GM21528 (cell line): ENCODE data around the gene OR10Z1.

Experiments used
- ATAC-seq: cut with Tn5 transposase; IDR thresholded peaks from one replicate; pipeline ENCODE4 v1.9.1; 2021; ENCODE audit warnings: mild to moderate bottlenecking, moderate library complexity; ENCODE audit not compliant: unreplicated experiment, low FRiP score

OR10Z1 gene, protein sequence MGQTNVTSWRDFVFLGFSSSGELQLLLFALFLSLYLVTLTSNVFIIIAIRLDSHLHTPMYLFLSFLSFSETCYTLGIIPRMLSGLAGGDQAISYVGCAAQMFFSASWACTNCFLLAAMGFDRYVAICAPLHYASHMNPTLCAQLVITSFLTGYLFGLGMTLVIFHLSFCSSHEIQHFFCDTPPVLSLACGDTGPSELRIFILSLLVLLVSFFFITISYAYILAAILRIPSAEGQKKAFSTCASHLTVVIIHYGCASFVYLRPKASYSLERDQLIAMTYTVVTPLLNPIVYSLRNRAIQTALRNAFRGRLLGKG

DNA sequence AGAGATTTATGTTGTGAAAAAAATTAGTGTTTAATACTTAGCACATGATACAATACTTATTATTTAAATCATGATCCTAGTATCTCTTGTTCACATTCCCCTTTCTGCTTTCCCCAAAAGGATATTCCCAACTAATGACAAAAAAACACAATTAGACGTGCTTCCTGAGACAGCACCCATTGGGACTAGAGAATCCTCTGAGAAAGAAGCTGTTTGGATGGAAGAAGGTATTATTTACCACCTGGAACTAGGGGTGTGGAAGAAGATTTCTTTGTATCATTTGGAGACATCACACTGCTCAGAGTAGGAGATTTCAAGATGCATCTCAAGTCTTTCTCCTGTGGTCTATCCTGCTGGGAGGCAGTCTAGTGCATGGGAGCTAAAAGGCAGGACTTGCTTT is at the start of gene OR10Z1:
Gene OR10Z1 (plus strand): TSS at position 301 of the 400 bp plus-strand sequence. CDS start 1,171 bp downstream, outside the sequence.
- ATAC-seq, result no peak

GRCh38 chr1:158559696-158560095 is 45.4 kb upstream of the OR10Z1 start:
- ATAC-seq, result no peak

DNA sequence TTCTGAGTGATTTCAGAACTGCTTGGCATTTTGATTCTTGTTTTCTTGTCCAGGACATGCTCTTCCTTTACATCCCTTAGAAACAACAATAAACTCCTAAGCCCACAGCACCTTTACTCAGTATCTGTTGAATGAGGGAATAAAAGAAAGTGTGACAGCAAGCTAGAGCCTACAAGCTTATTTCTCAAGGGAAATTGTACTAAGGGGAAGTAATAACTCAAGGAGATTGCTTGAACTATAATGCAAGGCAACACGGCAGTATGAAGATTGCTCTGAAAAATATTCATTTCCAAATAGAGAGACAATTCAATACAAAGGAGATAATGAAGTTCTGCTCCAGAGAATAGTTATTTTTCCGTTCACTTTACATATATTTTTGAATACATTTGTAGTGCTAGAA is 41.2 kb upstream of the OR10Z1 start:
- ATAC-seq, result no peak

- ATAC-seq, result no peak
Measured at GRCh38 chr1:158564608-158565007, 40.5 kb upstream of the OR10Z1 start.

- ATAC-seq, result no peak
Measured at GRCh38 chr1:158570480-158570879, 34.6 kb upstream of the OR10Z1 start, which contains the start of gene OR6P1. Gene OR6P1 (minus strand): TSS chr1:158570580. CDS start chr1:158563604, 6,976 bp downstream.

- no peak for ATAC-seq
Measured at GRCh38 chr1:158572226-158572625, 32.8 kb upstream of the OR10Z1 start.

DNA sequence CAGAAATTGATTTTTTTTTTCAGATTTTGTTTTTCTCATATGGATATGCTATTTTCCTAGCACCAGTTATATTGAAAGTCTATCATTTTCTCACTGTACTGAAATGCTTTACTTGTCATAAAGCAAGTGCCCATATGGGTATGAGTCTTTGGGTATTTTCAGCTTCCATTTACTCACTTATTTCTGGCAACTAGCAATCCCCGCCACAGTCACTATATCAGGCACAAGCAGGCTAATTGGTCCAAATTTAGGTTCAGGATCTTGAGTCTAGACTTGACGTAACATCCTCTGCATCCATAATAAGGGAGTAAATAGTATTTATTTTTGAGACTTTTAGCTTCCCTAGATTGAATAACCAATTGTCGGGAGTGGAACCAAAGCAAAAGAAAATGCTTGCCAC is 27.5 kb upstream of the OR10Z1 start:
- no peak for ATAC-seq

DNA sequence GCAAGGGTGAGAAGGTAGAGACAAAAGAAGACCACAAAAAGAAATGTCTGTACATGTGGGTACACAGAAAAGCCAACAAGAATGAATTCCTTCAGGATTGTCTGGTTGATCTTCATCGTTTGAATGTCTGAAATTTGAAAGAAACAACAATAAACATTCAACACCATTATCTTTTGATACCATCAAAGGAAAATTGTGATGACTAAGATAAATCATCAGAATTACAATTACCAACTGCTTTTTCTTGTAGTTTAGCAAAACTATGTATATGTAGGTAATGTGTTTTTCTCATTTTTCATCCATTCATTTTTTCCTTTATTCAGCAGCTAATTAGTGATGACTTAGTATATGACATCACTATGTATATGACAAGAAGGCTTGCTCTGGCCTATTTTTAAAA is 25.3 kb upstream of the OR10Z1 start, which contains the start of gene OR10X1:
Gene OR10X1 (minus strand): TSS at position 167 of the 400 bp plus-strand sequence. CDS start 0 bp downstream, at position 167.
- no peak for ATAC-seq

DNA sequence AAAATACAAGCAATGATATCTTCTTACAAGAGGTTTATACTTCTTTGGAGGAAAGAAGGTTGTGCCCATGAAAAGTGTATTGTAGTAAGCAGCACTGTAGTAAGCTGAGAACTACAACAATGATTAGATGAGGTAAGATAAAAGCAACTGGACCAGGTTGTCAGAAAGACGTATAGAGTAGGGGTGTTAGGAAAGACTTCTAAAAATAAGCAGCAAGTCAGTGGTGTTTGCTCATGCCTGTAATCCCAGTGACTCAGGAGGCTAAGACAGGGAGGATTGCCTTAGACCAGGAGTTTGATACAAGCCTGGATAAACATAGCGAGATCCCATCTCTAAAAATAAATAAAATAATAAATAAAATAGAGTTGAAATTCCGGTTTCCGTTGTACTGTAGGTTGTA is 21.1 kb upstream of the OR10Z1 start:
- no peak for ATAC-seq

DNA sequence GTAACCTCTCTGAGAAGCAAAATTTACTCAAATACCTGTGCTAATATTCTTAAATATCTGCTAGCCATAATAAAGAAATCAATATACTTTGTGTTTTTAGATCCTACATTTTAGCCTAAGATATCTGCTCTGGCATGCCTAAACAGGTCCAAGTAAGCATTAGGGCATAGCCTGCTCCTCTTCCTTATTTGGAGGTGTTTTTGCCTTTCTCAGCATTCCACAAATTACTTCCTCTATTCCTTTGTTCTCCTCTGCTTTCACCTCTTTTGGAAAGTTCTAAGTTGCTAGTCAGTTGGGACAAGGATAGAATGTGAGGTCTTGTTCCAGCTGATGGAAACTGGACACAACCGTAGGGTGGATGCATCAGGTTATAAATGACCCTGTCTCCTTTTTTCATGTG is 18.1 kb upstream of the OR10Z1 start:
- no peak for ATAC-seq

DNA sequence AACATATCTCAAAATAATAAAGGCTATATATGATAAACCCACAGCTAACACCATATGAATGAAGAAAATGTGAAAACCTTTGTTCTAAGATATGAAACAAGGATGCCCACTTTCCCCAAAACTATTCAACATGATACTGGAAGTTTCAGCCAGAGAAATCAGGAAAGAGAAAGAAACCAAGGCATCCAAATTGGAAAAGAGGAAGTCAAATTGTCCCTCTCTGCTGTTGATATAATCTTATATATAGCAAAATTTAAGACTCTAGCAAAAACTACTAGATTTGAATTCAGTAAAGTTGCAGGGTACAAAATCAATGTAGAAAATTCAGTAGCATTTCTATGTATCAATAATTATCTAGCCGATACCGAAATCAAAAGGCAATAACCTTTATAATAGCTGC is 4.3 kb upstream of the OR10Z1 start:
- ATAC-seq, result no peak

DNA sequence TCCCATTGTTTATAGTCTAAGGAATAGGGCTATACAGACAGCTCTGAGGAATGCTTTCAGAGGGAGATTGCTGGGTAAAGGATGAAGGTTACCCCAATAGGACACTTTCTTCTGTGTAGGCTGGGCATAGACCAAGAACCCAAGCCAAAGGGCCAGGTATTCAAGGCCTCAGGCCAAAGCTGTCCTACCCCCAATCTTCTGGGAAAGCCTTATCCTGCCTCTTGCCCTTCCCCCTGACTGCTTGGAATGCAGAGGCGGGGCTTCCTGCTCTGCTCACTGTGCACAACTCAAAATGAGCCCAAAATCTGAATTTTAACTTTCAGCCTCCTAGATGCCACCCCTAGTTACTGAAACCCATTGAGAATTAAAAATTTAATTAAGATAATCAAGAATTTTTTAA is 2.2 kb downstream of the OR10Z1 start:
- ATAC-seq, result no peak

- no peak for ATAC-seq
Measured at GRCh38 chr1:158611916-158612315, 6.8 kb downstream of the OR10Z1 start.

GRCh38 chr1:158613764-158614163 is 8.7 kb downstream of the OR10Z1 start:
- ATAC-seq, result no peak

- ATAC-seq, result no peak
Measured at GRCh38 chr1:158638146-158638545, 33.1 kb downstream of the OR10Z1 start.

DNA sequence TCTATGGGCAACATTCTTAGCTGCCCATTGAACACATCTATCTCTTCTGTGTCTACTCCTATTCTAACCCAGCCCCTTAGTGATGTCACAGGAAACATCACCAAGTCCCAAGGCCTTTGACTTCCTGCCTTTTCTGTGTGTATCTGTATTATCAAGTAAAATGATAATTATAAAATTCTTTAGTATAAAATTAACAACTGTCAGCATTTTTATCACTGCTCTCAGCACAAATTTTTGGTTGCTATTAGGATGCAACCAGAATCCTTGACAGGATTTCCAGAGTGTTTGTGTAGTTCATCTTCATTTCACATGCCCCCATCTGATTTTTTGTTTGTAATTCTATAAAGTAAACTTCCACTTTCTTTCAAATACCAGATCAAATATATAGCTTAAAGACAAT is 33.8 kb downstream of the OR10Z1 start:
- no peak for ATAC-seq

- ATAC-seq, result no peak
Measured at GRCh38 chr1:158644449-158644848, 39.4 kb downstream of the OR10Z1 start.

GRCh38 chr1:158646465-158646864 is 41.4 kb downstream of the OR10Z1 start:
- ATAC-seq, result no peak

DNA sequence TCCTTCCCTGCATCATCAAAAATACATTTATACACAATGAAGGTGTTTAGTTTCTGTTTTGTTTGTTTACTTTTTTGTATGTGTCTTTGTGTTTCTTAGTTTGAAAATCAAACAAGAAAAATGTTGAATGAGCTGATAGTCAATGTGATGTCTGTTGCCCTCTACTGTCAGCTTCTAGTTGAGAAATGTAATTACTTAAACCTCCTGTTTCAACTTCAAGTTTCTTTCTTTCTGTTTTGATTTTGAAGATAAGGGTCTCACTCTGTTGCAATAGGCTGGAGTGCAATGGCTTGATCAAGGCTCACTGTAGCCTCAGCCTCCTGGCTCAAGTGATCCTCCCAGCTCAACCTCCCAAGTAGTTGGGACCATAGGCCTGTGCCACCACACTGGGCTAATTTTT is 44.0 kb downstream of the OR10Z1 start:
- ATAC-seq, result no peak

DNA sequence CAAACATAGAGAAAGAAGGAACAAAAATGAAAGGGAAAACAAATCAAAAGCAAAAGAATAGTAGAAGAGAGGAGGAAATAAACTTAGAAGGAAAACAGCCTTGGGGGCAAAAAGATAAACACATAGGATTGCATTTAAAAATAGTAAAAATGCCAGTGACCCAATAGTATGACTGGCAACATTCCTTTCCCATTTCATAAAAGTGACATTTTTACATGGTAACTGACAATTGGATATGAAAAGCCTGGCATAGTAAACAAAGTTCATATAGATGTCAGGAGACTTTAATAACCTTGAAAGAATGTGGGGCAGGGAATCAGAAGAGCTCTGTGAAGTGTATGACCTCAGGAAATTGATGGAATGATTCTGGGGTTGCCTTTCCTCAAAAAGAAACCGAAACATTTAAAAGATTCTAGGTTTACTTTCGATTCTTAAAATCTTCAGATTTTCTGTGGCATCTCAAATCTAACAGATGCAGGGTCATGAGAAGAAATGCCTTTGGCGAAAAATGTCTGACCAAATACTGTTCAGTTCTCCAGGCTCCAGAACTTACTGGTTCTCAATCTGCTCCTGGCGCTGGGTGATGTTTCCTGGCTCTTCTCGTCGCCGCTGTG is 47.8 kb downstream of the OR10Z1 start:
- no peak for ATAC-seq

GRCh38 chr1:158654086-158654485 is 49.0 kb downstream of the OR10Z1 start:
- ATAC-seq, result no peak

- no peak for ATAC-seq
Measured at GRCh38 chr1:158654571-158654970, 49.5 kb downstream of the OR10Z1 start.
